ENCODE data around the gene TXNDC2.

- TF ChIP-seq BHLHE40 (IDR thresholded peaks at IDR 0.05; ENCODE audit: borderline replicate concordance) (no peak), ELF4 (IDR thresholded peaks at IDR 0.05) (no peak), ARNT (IDR thresholded peaks at IDR 0.05) (no peak), TARDBP (IDR thresholded peaks at IDR 0.05) (no peak), LEF1 (IDR thresholded peaks at IDR 0.05; ENCODE audit: borderline replicate concordance) (no peak), NFRKB (IDR thresholded peaks at IDR 0.05) (no peak), SP1 (IDR thresholded peaks at IDR 0.05) (no peak), HDGF (IDR thresholded peaks at IDR 0.05; ENCODE audit: borderline replicate concordance) (no peak), L3MBTL2 (conservative IDR thresholded peaks at IDR 0.05) (no peak), SUZ12 (IDR thresholded peaks at IDR 0.05) (no peak), FOXM1 (IDR thresholded peaks at IDR 0.05; ENCODE audit: borderline replicate concordance) (no peak), FOXK2 (IDR thresholded peaks at IDR 0.05) (no peak), FOXA1 (IDR thresholded peaks at IDR 0.05) (no peak), PKNOX1 (IDR thresholded peaks at IDR 0.05) (no peak)
Observed at GRCh38 chr18:9926223-9926894, 40.6 kb downstream of the TXNDC2 start.
